Osteocyte (in vitro differentiated cells): ENCODE data around the gene DYNLT4. TPM values are rescaled to one million over a fixed set of nuclear protein-coding genes. Genes with fewer than 3 reads are reported as not detected.
A peak's percentile ranks its signal among the peaks of the same experiment; 100 is the strongest.

Experiments
- DNase-seq: peaks from one replicate; pipeline ENCODE4 v3.0.0; 2021; ENCODE audit warnings: mixed read lengths; ENCODE audit not compliant: unreplicated experiment; ENCODE audit errors: extremely low spot score
- H3K27ac Mint-ChIP-seq: one replicate; pipeline ENCODE4 v1.8.0; 2021; ENCODE audit warnings: mild to moderate bottlenecking, mixed read lengths; ENCODE audit not compliant: unreplicated experiment
- H3K27me3 Mint-ChIP-seq: one replicate; pipeline ENCODE4 v1.8.0; 2021; ENCODE audit warnings: mixed read lengths; ENCODE audit not compliant: unreplicated experiment
- H3K36me3 Mint-ChIP-seq: one replicate; pipeline ENCODE4 v1.8.0; 2021; ENCODE audit warnings: mixed read lengths; ENCODE audit not compliant: unreplicated experiment
- H3K4me1 Mint-ChIP-seq: one replicate; pipeline ENCODE4 v1.8.0; 2021; ENCODE audit warnings: mixed read lengths; ENCODE audit not compliant: unreplicated experiment
- H3K4me3 Mint-ChIP-seq: one replicate; pipeline ENCODE4 v1.8.0; 2021; ENCODE audit warnings: mild to moderate bottlenecking, moderate library complexity, mixed read lengths; ENCODE audit not compliant: unreplicated experiment
- H3K9me3 Mint-ChIP-seq: one replicate; pipeline ENCODE4 v1.8.0; 2021; ENCODE audit warnings: mixed read lengths; ENCODE audit not compliant: unreplicated experiment
- long read RNA-seq: library from polyadenylated mRNA; unstranded; transcript quantifications from one replicate; pipeline ENCODE4 v2.0.0, GENCODE V29; 2021
- total RNA-seq: library from RNA; stranded (reverse); gene quantifications from 2 replicates; pipeline ENCODE4 v1.2.1, GENCODE V29; 2021
- TF ChIP-seq, protein P1 (sequence below): fragments of 200-600 bp; sonication (generic); IDR thresholded peaks from 2 replicates; pipeline ENCODE4 v1.5.0; 2021; ENCODE audit warnings: antibody characterized with exemption, mild to moderate bottlenecking, moderate library complexity

DYNLT4 gene, protein sequence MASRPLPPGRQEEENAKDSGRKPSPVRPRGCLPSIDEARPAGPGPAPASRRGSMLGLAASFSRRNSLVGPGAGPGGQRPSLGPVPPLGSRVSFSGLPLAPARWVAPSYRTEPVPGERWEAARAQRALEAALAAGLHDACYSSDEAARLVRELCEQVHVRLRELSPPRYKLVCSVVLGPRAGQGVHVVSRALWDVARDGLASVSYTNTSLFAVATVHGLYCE
- 0.48 TPM in 1 of 2 replicates, not detected in the other for total RNA-seq
- long read RNA-seq, result 0 reads

DNA sequence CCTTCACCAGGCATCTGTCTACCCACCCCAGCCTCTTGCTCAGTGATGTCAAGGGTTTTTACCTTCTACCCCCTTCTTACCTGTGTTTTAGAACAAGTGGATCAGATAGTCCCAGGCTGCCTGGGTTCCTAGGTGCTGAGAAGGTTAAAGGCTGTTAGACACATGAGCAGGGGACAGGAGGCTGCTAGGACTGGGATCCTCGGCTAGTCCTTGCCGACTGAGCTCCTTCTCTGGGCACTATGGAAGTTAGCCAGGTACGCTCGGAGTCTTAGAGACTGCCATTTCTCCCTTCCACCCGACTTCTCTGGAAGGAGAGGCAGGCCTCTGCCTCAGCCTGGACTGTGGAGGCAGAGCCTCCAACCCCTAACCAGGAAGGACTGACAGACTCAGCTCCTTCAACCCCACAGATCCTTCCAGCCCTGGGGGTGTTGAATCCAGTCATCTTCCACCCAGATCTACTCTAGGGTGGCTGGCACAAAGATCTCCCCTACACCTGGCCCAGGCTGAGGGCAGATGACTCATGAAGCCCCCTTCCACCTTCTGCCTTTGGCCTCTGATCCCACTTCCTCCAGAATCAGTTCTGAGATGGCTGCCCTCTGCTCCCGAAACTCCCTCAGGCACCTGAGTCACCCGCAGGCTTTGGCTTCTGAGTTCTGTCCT lies at the start of gene DYNLT4:
DYNLT4 (minus strand) TSS at position 648 of the 660 bp plus-strand sequence. CDS start 683 bp downstream, outside the sequence.
- H3K4me1 Mint-ChIP-seq, result peaks cover 76% of the 10 kb centered on the region
- no peaks in the 10 kb centered on the region for H3K27me3 Mint-ChIP-seq
- no peaks in the 10 kb centered on the region for H3K9me3 Mint-ChIP-seq
- no peak for DNase-seq
- H3K27ac Mint-ChIP-seq, result peak within 1 kb of the TSS; percentile 100
- H3K4me3 Mint-ChIP-seq, result peak within 1 kb of the TSS; percentile 71
- peaks cover 20% of the 10 kb centered on the region for H3K36me3 Mint-ChIP-seq
- TF ChIP-seq, protein P1, sequence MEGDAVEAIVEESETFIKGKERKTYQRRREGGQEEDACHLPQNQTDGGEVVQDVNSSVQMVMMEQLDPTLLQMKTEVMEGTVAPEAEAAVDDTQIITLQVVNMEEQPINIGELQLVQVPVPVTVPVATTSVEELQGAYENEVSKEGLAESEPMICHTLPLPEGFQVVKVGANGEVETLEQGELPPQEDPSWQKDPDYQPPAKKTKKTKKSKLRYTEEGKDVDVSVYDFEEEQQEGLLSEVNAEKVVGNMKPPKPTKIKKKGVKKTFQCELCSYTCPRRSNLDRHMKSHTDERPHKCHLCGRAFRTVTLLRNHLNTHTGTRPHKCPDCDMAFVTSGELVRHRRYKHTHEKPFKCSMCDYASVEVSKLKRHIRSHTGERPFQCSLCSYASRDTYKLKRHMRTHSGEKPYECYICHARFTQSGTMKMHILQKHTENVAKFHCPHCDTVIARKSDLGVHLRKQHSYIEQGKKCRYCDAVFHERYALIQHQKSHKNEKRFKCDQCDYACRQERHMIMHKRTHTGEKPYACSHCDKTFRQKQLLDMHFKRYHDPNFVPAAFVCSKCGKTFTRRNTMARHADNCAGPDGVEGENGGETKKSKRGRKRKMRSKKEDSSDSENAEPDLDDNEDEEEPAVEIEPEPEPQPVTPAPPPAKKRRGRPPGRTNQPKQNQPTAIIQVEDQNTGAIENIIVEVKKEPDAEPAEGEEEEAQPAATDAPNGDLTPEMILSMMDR, result no peak

DNA sequence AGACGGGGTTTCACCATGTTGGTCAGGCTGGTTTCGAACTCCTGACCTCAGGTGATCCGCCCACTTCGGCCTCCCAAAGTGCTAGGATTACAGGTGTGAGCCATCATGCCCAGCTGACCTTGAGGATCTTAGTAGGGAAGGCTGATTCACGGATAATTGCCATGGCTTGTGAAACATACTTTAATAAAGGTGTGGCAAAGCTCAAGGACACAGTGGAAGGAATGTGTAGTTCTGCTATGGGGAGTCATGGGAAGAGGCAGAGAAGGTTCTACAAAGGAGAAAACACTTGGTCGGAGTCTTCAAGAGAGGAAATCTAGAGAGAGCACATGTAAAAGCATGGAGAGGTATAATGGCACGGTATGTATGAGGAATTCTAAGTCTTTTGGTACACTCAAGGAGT lies 48.6 kb upstream of the DYNLT4 start:
- Mint-ChIP-seq H3K27me3 (no peaks in the 10 kb centered on the region), H3K4me3 (no peak overlapping the region), H3K27ac (no peak overlapping the region), H3K36me3 (peaks cover 20% of the 10 kb centered on the region), H3K9me3 (no peaks in the 10 kb centered on the region), H3K4me1 (peaks cover 4% of the 10 kb centered on the region)
- DNase-seq, result no peak
- TF ChIP-seq, protein P1, result no peak

DNA sequence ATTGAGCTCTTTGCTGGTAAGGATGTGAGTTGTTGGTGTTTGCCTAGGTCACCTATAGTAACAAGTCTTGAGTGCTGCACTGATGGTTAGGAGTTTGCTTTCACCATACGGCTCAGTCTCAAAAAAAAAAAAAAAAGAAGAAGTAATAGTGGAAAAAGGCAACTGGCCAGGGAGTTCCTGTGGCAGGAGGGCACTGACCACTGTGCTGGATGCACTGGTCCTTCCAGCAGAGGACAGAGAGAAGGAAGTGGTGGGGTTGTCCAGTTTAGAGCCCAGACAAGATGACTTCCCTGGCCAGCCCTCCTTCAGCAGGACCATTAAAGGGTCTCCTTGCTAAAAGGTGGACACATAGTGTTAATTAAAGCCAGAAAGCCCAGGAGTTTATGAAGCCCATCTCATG lies 47.8 kb upstream of the DYNLT4 start:
- no peak for DNase-seq
- TF ChIP-seq, protein P1, result no peak
- Mint-ChIP-seq H3K4me3 (no peak overlapping the region), H3K4me1 (no peaks in the 10 kb centered on the region), H3K27ac (no peak overlapping the region), H3K9me3 (no peaks in the 10 kb centered on the region), H3K27me3 (no peaks in the 10 kb centered on the region), H3K36me3 (peaks cover 22% of the 10 kb centered on the region)

DNA sequence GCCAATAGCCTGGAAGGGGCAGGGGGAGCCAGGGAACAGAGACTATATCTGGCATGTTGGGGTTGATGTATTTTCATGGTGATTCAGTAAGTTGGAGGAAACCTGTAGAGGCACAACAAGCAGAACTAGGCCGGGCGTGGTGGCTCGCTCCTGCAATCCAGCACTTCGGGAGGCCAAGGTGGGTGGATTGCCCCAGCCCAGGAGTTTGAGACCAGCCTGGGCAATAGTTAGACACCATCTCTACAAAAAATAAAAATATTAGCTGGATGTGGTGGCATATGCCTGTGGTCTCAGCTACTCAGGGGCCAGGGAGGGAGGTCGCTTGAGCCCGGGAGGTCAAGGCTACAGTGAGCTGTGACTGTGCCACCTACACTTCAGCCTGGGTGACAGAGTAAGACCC lies 46.0 kb upstream of the DYNLT4 start:
- Mint-ChIP-seq H3K4me3 (no peak overlapping the region), H3K9me3 (no peaks in the 10 kb centered on the region), H3K36me3 (peaks cover 25% of the 10 kb centered on the region), H3K27me3 (no peaks in the 10 kb centered on the region), H3K4me1 (peaks cover 2% of the 10 kb centered on the region), H3K27ac (no peak overlapping the region)
- DNase-seq, result no peak
- TF ChIP-seq, protein P1, result no peak

DNA sequence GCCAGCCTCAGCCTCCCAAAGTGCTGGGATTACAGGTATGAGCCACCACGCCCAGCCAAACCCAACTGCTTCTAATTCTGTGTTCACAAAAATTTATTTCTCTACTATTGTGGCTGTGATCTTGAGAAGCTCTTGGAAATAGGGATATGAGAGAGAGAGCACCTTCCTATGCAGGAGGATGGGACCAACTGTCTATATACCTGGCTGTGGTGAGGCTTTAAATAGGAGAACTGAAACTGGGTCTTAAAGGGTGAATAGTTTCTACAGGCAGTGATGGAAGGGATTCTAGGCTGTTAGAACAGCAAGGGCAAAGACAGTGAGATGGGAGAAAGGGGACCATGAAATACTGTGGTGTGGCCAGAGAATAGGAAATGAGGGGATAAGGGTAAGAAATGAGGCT lies 44.2 kb upstream of the DYNLT4 start:
- TF ChIP-seq, protein P1, result no peak
- DNase-seq, result no peak
- Mint-ChIP-seq H3K4me3 (no peak overlapping the region), H3K36me3 (peaks cover 20% of the 10 kb centered on the region), H3K4me1 (peaks cover 2% of the 10 kb centered on the region), H3K27ac (no peak overlapping the region), H3K9me3 (no peaks in the 10 kb centered on the region), H3K27me3 (no peaks in the 10 kb centered on the region)
